ENCODE measurements around the gene ITGA8. TPM values are rescaled to one million over a fixed set of nuclear protein-coding genes. Genes with fewer than 3 reads are reported as not detected.

The ITGA8 gene
- polyA plus RNA-seq, 3 donors, result not detected

GRCh38 chr10:15588635-15589508 is 130.8 kb downstream of the ITGA8 start:
- H3K9ac ChIP-seq (ENCODE audit: insufficient read depth, low read length, poor library complexity, severe bottlenecking), result no peak overlapping the region
- H3K9me3 Mint-ChIP-seq, result peaks cover 0 to 2% (median 0%) of the 10 kb centered on the region in 7 donors
- no peak overlapping the region for H3K4me3 Mint-ChIP-seq
- H3K4me3 ChIP-seq (replicated peaks in 1 of 3; ENCODE audit: low read depth in 2 of 3, low read length in 3 of 3), result no peak overlapping the region
- no peak overlapping the region for H3K4me2 ChIP-seq (replicated peaks; ENCODE audit: extremely low read depth, low read length, poor library complexity, severe bottlenecking)
- H3K79me2 ChIP-seq (ENCODE audit: insufficient read depth, low read length), result no peaks in the 10 kb centered on the region
- no peak for TF ChIP-seq CTCF (IDR thresholded peaks at IDR 0.05)
- intact Hi-C loops (cut with micrococcal nuclease), result no loop called here
- H3K27me3 Mint-ChIP-seq (ENCODE audit: low read depth in 3 of 3), result peaks cover 2 to 5% (median 2%) of the 10 kb centered on the region in 3 donors
- peaks cover 0 to 2% of the 10 kb centered on the region in 2 donors for H3K27me3 ChIP-seq (ENCODE audit: control insufficient read depth in 2 of 2, insufficient read depth in 2 of 2, low read length in 2 of 2)
- DNase-seq, result no peak
- no peaks in the 10 kb centered on the region for H3K36me3 ChIP-seq (replicated peaks in 1 of 2; ENCODE audit: control insufficient read depth in 1 of 2, insufficient read depth in 2 of 2, low read length in 2 of 2)
- no peak overlapping the region for H3K27ac Mint-ChIP-seq
- H3K36me3 Mint-ChIP-seq, result no peaks in the 10 kb centered on the region
- peaks cover 0 to 3% of the 10 kb centered on the region in 2 donors for H3K9me3 ChIP-seq (replicated peaks in 1 of 2; ENCODE audit: control insufficient read depth in 1 of 2, insufficient read depth in 1 of 2, low read length in 2 of 2)
- H3K4me1 ChIP-seq (ENCODE audit: control insufficient read depth in 1 of 2, insufficient read depth in 2 of 2, low read length in 2 of 2), result no peaks in the 10 kb centered on the region
- no peak overlapping the region for H3K27ac ChIP-seq (ENCODE audit: low read depth in 1 of 2, low read length in 2 of 2)
- 70% methylated on average over 2 of the region's 9 CpGs for WGBS (ENCODE audit: insufficient coverage)
- no peaks in the 10 kb centered on the region for H4K20me1 ChIP-seq (ENCODE audit: insufficient read depth, low read length)
- H3K4me1 Mint-ChIP-seq, result no peaks in the 10 kb centered on the region
- no peak overlapping the region for H2AFZ ChIP-seq (ENCODE audit: insufficient read depth, low read depth, low read length, poor library complexity, severe bottlenecking)

- Mint-ChIP-seq H3K36me3 (no peaks in the 10 kb centered on the region), H3K9me3 (peaks cover 0 to 2% (median 0%) of the 10 kb centered on the region in 7 donors), H3K27me3 (ENCODE audit: low read depth in 3 of 3) (peaks cover 2 to 3% (median 2%) of the 10 kb centered on the region in 3 donors), H3K27ac (no peak overlapping the region), H3K4me3 (no peak overlapping the region), H3K4me1 (no peaks in the 10 kb centered on the region)
- DNase-seq, result no peak
- peaks cover 0 to 3% of the 10 kb centered on the region in 2 donors for H3K9me3 ChIP-seq (replicated peaks in 1 of 2; ENCODE audit: control insufficient read depth in 1 of 2, insufficient read depth in 1 of 2, low read length in 2 of 2)
- H4K20me1 ChIP-seq (ENCODE audit: insufficient read depth, low read length), result no peaks in the 10 kb centered on the region
- no peak overlapping the region for H2AFZ ChIP-seq (ENCODE audit: insufficient read depth, low read depth, low read length, poor library complexity, severe bottlenecking)
- H3K27me3 ChIP-seq (ENCODE audit: control insufficient read depth in 2 of 2, insufficient read depth in 2 of 2, low read length in 2 of 2), result peaks cover 0 to 2% of the 10 kb centered on the region in 2 donors
- no peaks in the 10 kb centered on the region for H3K4me1 ChIP-seq (ENCODE audit: control insufficient read depth in 1 of 2, insufficient read depth in 2 of 2, low read length in 2 of 2)
- H3K4me3 ChIP-seq (replicated peaks in 1 of 3; ENCODE audit: low read depth in 2 of 3, low read length in 3 of 3), result no peak overlapping the region
- H3K79me2 ChIP-seq (ENCODE audit: insufficient read depth, low read length), result no peaks in the 10 kb centered on the region
- no peak overlapping the region for H3K27ac ChIP-seq (ENCODE audit: low read depth in 1 of 2, low read length in 2 of 2)
- H3K9ac ChIP-seq (ENCODE audit: insufficient read depth, low read length, poor library complexity, severe bottlenecking), result no peak overlapping the region
- WGBS (ENCODE audit: insufficient coverage), result 83% methylated on average over 1 of the region's 5 CpGs
- no peak for TF ChIP-seq CTCF (IDR thresholded peaks at IDR 0.05)
- no peaks in the 10 kb centered on the region for H3K36me3 ChIP-seq (replicated peaks in 1 of 2; ENCODE audit: control insufficient read depth in 1 of 2, insufficient read depth in 2 of 2, low read length in 2 of 2)
- H3K4me2 ChIP-seq (replicated peaks; ENCODE audit: extremely low read depth, low read length, poor library complexity, severe bottlenecking), result no peak overlapping the region
- intact Hi-C loops (cut with micrococcal nuclease), result no loop called here
Observed at GRCh38 chr10:15588151-15588550, 131.6 kb downstream of the ITGA8 start.
